ENCODE data around the gene FGF7. TPM values are rescaled to one million over a fixed set of nuclear protein-coding genes. Genes with fewer than 3 reads are reported as not detected.
"Not testable (repeated sequence)": the region's sequence is repeated elsewhere in the genome, so short reads cannot be mapped to it uniquely, and the experiment has no call there.

Gene FGF7
- total RNA-seq, 1 donor from 2014 or later, result 0.23 TPM

- H3K27me3 Mint-ChIP-seq (ENCODE audit: unreplicated experiment), result no peaks in the 10 kb centered on the region
- no peak for TF ChIP-seq CTCF (IDR thresholded peaks at IDR 0.05; ENCODE audit: unreplicated experiment)
- DNase-seq (ENCODE audit: low spot score), result no peak
- no peak overlapping the region for H3K4me3 Mint-ChIP-seq (ENCODE audit: unreplicated experiment)
- H3K36me3 Mint-ChIP-seq (ENCODE audit: low read depth, unreplicated experiment), result peaks cover 1% of the 10 kb centered on the region
- peaks cover 1% of the 10 kb centered on the region for H3K9me3 Mint-ChIP-seq (ENCODE audit: unreplicated experiment)
- no peaks in the 10 kb centered on the region for H3K4me1 Mint-ChIP-seq (ENCODE audit: unreplicated experiment)
- H3K27ac Mint-ChIP-seq (ENCODE audit: unreplicated experiment), result no peak overlapping the region
These were observed 83.3 kb downstream of the FGF7 start for GRCh38 chr15:49506341-49506740.

GRCh38 chr15:49507261-49507660, 84.2 kb downstream of the FGF7 start:
- H3K4me1 Mint-ChIP-seq (ENCODE audit: unreplicated experiment), result no peaks in the 10 kb centered on the region
- H3K36me3 Mint-ChIP-seq (ENCODE audit: low read depth, unreplicated experiment), result no peaks in the 10 kb centered on the region
- no peak for TF ChIP-seq CTCF (IDR thresholded peaks at IDR 0.05; ENCODE audit: unreplicated experiment)
- H3K4me3 Mint-ChIP-seq (ENCODE audit: unreplicated experiment), result no peak overlapping the region
- no peaks in the 10 kb centered on the region for H3K27me3 Mint-ChIP-seq (ENCODE audit: unreplicated experiment)
- no peak overlapping the region for H3K27ac Mint-ChIP-seq (ENCODE audit: unreplicated experiment)
- no peak for DNase-seq (ENCODE audit: low spot score)
- H3K9me3 Mint-ChIP-seq (ENCODE audit: unreplicated experiment), result no peaks in the 10 kb centered on the region

- H3K4me3 Mint-ChIP-seq (ENCODE audit: unreplicated experiment); H3K36me3 Mint-ChIP-seq (ENCODE audit: low read depth, unreplicated experiment); H3K9me3 Mint-ChIP-seq (ENCODE audit: unreplicated experiment); H3K27ac Mint-ChIP-seq (ENCODE audit: unreplicated experiment); DNase-seq (ENCODE audit: low spot score); H3K27me3 Mint-ChIP-seq (ENCODE audit: unreplicated experiment); H3K4me1 Mint-ChIP-seq (ENCODE audit: unreplicated experiment): not testable (repeated sequence)
These were observed 89.7 kb downstream of the FGF7 start for GRCh38 chr15:49512739-49513138.

GRCh38 chr15:49521802-49522201, 98.8 kb downstream of the FGF7 start:
- H3K27ac Mint-ChIP-seq (ENCODE audit: unreplicated experiment), result no peak overlapping the region
- no peak overlapping the region for H3K4me3 Mint-ChIP-seq (ENCODE audit: unreplicated experiment)
- H3K36me3 Mint-ChIP-seq (ENCODE audit: low read depth, unreplicated experiment), result peaks cover 7% of the 10 kb centered on the region
- no peaks in the 10 kb centered on the region for H3K4me1 Mint-ChIP-seq (ENCODE audit: unreplicated experiment)
- TF ChIP-seq CTCF (IDR thresholded peaks at IDR 0.05; ENCODE audit: unreplicated experiment), result no peak
- DNase-seq (ENCODE audit: low spot score), result no peak
- H3K27me3 Mint-ChIP-seq (ENCODE audit: unreplicated experiment), result no peaks in the 10 kb centered on the region
- H3K9me3 Mint-ChIP-seq (ENCODE audit: unreplicated experiment), result peaks cover 14% of the 10 kb centered on the region

- Mint-ChIP-seq H3K27me3 (ENCODE audit: unreplicated experiment) (no peaks in the 10 kb centered on the region), H3K36me3 (ENCODE audit: low read depth, unreplicated experiment) (no peaks in the 10 kb centered on the region), H3K9me3 (ENCODE audit: unreplicated experiment) (peaks cover 6% of the 10 kb centered on the region), H3K4me1 (ENCODE audit: unreplicated experiment) (no peaks in the 10 kb centered on the region), H3K27ac (ENCODE audit: unreplicated experiment) (no peak overlapping the region), H3K4me3 (ENCODE audit: unreplicated experiment) (no peak overlapping the region)
- DNase-seq (ENCODE audit: low spot score), result no peak
- no peak for TF ChIP-seq CTCF (IDR thresholded peaks at IDR 0.05; ENCODE audit: unreplicated experiment)
These were observed 105.2 kb downstream of the FGF7 start for GRCh38 chr15:49528289-49528688.

- TF ChIP-seq CTCF (IDR thresholded peaks at IDR 0.05; ENCODE audit: unreplicated experiment), result no peak
- H3K27ac Mint-ChIP-seq (ENCODE audit: unreplicated experiment), result no peak overlapping the region
- no peak for DNase-seq (ENCODE audit: low spot score)
- H3K4me3 Mint-ChIP-seq (ENCODE audit: unreplicated experiment), result no peak overlapping the region
- H3K4me1 Mint-ChIP-seq (ENCODE audit: unreplicated experiment), result no peaks in the 10 kb centered on the region
- no peaks in the 10 kb centered on the region for H3K9me3 Mint-ChIP-seq (ENCODE audit: unreplicated experiment)
- no peaks in the 10 kb centered on the region for H3K36me3 Mint-ChIP-seq (ENCODE audit: low read depth, unreplicated experiment)
- no peaks in the 10 kb centered on the region for H3K27me3 Mint-ChIP-seq (ENCODE audit: unreplicated experiment)
These were observed 107.0 kb downstream of the FGF7 start for GRCh38 chr15:49530092-49530491.
